Left colon (tissue), 2 donors: ENCODE measurements around the gene C9orf85. TPM values are rescaled to one million over a fixed set of nuclear protein-coding genes. Genes with fewer than 3 reads are reported as not detected.
A peak's percentile ranks its signal among the peaks of the same experiment; 100 is the strongest.
"Not testable (repeated sequence)": the region's sequence is repeated elsewhere in the genome, so short reads cannot be mapped to it uniquely, and the experiment has no call there.

Experiments used
- ATAC-seq: fragments of 200-7000 bp; cut with Tn5 transposase; one replicate; pipeline ENCODE4 v1.9.1; 2020; ENCODE audit warnings: mild to moderate bottlenecking, moderate library complexity
- DNase-seq, 2 donors: peaks; one replicate each; pipeline ENCODE4 v3.0.0-alpha.2; 2020
- intact Hi-C, 2 donors: fragments of 100-400 bp; cut with DNase I in 1 of 2; cut with micrococcal nuclease in 1 of 2; formaldehyde crosslinking; loops; one replicate each; pipeline versions ENCODE4 v1.11.2 to v1.14.0; 2022; cut with DNase I, micrococcal nuclease
- total RNA-seq, 2 donors: library from RNA; stranded (reverse); fragmentation: NEBNext Ultra II Directional; extraction: Animal tissue kit (Norgen Biotek cat#: 25700); gene quantifications; one replicate each; pipeline ENCODE4 v1.2.1, GENCODE V29; 2021
- donor health status: DM: no; HTN: no; CAD: no.
- donor health status: DM: yes; HTN: yes; CAD: no.

Gene C9orf85
- total RNA-seq, 2 donors from 2014 or later = 13.5 to 16.9 TPM

DNA sequence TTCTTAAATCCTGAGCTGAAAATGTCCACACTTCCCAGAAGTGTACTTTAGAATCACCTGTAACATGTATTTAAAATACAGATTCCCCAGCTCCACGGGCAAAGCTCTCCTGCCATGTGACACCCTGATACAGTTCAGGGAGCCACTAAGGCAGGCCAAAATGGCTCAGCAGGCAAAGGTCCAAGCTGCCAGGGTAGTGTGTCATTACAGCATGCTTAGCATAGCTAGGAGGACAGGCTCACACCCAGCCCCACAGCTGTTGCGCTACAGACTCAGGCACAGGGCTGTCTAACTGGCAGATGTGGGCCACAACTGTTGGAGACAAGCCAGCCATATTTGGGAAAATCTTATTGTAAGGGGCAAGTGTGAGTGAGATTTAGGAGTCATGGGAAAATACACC lies 73.0 kb downstream of the C9orf85 start:
- intact Hi-C loops = no loop called here
- DNase-seq = peak; percentile 25 to 29
- ATAC-seq = peak; percentile 53

- peak; percentile 83 for ATAC-seq
- intact Hi-C loops = no loop called here
- DNase-seq = no peak
Observed at GRCh38 chr9:71984831-71985281, 73.4 kb downstream of the C9orf85 start.

GRCh38 chr9:71985297-71985911 lies 74.0 kb downstream of the C9orf85 start:
- DNase-seq = peak in 1 of 2 donors; percentile 32
- peak; percentile 74 for ATAC-seq
- intact Hi-C loops = no loop called here

- intact Hi-C loops = no loop called here
- DNase-seq = no peak
- ATAC-seq = no peak
Observed at GRCh38 chr9:71986900-71987299, 75.5 kb downstream of the C9orf85 start.

- intact Hi-C loops = no loop called here
- DNase-seq (no peak), ATAC-seq (no peak)
Observed at GRCh38 chr9:71987471-71988371, 76.3 kb downstream of the C9orf85 start.

- no peak for ATAC-seq
- no peak for DNase-seq
- intact Hi-C loops = no loop called here
Observed at GRCh38 chr9:71990466-71990865, 79.0 kb downstream of the C9orf85 start.

GRCh38 chr9:72005451-72005850 lies 94.0 kb downstream of the C9orf85 start:
- ATAC-seq (no peak), DNase-seq (no peak)
- intact Hi-C loops = no loop called here

GRCh38 chr9:72006501-72006900 lies 95.1 kb downstream of the C9orf85 start:
- intact Hi-C loops = no loop called here
- DNase-seq (no peak), ATAC-seq (no peak)

DNA sequence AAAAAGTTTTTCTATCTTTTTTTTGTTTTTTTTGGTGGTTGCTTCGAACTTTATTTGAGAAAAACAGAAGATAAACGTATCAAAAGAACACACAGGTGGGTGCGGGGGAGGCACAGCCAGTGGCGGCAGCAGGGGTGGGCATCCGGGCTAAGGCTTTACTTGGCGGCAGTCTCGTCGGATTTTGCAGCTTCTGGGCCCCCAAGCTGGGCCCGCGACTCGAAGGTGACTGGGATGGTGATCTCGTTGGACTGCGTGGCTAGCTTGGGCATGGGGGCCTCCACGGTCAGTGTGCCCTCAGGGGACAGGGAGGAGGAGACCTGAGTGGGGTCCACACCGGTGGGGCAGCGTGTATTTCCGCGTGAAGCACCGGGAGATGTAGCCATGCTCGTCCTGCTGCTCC lies 96.3 kb downstream of the C9orf85 start:
- ATAC-seq, intact Hi-C loops, DNase-seq: not testable (repeated sequence)

- intact Hi-C loops = loop anchor here in 1 of 2 donors (10.0 kb wide), 1 partner anchor 198 kb away; no protein-coding TSS in a partner anchor
- ATAC-seq (no peak), DNase-seq (no peak)
Observed at GRCh38 chr9:72012646-72013045, 101.2 kb downstream of the C9orf85 start.

- no peak for ATAC-seq
- intact Hi-C loops = loop anchor here in 1 of 2 donors (10.0 kb wide), 1 partner anchor 199 kb away; no protein-coding TSS in a partner anchor
- DNase-seq = no peak
Observed at GRCh38 chr9:72013292-72013760, 101.9 kb downstream of the C9orf85 start.

DNA sequence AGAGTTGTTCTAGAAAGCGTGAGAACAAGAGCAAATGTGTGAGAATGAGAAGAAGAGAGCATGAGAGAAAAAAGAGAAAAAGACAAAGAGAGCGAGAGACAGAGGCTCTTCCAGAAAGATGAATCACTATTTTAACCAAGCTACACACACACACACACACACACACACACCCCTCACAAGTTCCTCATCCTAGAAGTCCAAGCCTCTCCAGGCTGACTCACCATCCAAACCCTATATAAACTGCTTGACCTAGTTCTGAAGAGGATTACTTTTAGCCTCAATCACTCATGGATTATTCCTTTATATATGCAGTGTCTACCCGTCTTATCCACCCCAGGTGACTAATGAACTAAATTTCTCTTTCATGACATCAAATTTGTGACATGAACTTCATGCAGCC lies 111.4 kb downstream of the C9orf85 start:
- ATAC-seq (peak; percentile 67), DNase-seq (no peak)
- intact Hi-C loops = loop anchor here in 1 of 2 donors (10.0 kb wide), 1 partner anchor 218 kb away; no protein-coding TSS in a partner anchor

Other genes with a start within 250 kb of the C9orf85 start
- gene CEMIP2, start 143.1 kb upstream of the C9orf85 start, total RNA-seq = 100 to 1,000 TPM in 1 of 2 donors, 10 to 100 TPM in 1; 97.7 to 106 TPM
- 10 to 100 TPM; 28.1 to 33.2 TPM for gene ABHD17B, start 446 bp upstream of the C9orf85 start, total RNA-seq
- gene C9orf57, start 149.0 kb downstream of the C9orf85 start, total RNA-seq = not detected
- gene GDA, start 237.8 kb downstream of the C9orf85 start, total RNA-seq = 10 to 100 TPM; 35.3 to 44.7 TPM